HL-60 (cell line): ENCODE results near the gene MCL1.

ENCODE experiments used
- GABPA ChIP-seq: IDR thresholded peaks from 2 replicates; pipeline ENCODE4 v1.6.1; 2012; ENCODE audit warnings: low read depth
- POLR2AphosphoS5 ChIP-seq: IDR thresholded peaks from 2 replicates; pipeline ENCODE4 v1.6.1; 2012; ENCODE audit warnings: low read depth
- SPI1 ChIP-seq: IDR thresholded peaks from 2 replicates; pipeline ENCODE4 v1.6.1; 2012; ENCODE audit warnings: low read depth, mild to moderate bottlenecking, borderline replicate concordance
- TF ChIP-seq, protein P1 (sequence below): IDR thresholded peaks from one replicate; pipeline ENCODE4 v1.5.1; 2011; ENCODE audit warnings: low read length, control low read depth, inconsistent platforms; ENCODE audit not compliant: insufficient read depth
- TF ChIP-seq, protein P2 (sequence below): IDR thresholded peaks from 2 replicates; pipeline ENCODE4 v1.6.1; 2012; ENCODE audit warnings: low read depth; ENCODE audit not compliant: insufficient replicate concordance

DNA sequence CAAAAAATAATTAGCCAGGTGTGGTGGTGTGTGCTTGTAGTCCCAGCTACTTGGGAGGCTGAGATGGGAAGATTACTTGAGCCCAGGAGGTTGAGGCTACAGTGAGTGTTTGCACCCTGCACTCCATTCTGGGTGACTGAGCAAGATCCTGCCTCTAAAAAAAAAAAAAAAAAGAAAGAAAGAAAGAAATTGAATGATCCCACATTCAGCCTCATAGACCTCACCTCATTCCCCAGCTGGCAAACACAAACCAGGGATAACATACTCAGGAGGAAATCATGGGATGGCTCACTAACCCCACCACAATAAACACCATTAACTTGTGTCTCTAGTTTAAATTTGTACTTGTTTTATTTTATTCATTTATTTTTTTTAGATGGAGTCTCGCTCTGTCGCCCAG lies 41.5 kb upstream of the MCL1 start:
- TF ChIP-seq, protein P1, sequence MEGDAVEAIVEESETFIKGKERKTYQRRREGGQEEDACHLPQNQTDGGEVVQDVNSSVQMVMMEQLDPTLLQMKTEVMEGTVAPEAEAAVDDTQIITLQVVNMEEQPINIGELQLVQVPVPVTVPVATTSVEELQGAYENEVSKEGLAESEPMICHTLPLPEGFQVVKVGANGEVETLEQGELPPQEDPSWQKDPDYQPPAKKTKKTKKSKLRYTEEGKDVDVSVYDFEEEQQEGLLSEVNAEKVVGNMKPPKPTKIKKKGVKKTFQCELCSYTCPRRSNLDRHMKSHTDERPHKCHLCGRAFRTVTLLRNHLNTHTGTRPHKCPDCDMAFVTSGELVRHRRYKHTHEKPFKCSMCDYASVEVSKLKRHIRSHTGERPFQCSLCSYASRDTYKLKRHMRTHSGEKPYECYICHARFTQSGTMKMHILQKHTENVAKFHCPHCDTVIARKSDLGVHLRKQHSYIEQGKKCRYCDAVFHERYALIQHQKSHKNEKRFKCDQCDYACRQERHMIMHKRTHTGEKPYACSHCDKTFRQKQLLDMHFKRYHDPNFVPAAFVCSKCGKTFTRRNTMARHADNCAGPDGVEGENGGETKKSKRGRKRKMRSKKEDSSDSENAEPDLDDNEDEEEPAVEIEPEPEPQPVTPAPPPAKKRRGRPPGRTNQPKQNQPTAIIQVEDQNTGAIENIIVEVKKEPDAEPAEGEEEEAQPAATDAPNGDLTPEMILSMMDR: no peak
- TF ChIP-seq POLR2AphosphoS5: no peak
- TF ChIP-seq GABPA: no peak
- TF ChIP-seq, protein P2, sequence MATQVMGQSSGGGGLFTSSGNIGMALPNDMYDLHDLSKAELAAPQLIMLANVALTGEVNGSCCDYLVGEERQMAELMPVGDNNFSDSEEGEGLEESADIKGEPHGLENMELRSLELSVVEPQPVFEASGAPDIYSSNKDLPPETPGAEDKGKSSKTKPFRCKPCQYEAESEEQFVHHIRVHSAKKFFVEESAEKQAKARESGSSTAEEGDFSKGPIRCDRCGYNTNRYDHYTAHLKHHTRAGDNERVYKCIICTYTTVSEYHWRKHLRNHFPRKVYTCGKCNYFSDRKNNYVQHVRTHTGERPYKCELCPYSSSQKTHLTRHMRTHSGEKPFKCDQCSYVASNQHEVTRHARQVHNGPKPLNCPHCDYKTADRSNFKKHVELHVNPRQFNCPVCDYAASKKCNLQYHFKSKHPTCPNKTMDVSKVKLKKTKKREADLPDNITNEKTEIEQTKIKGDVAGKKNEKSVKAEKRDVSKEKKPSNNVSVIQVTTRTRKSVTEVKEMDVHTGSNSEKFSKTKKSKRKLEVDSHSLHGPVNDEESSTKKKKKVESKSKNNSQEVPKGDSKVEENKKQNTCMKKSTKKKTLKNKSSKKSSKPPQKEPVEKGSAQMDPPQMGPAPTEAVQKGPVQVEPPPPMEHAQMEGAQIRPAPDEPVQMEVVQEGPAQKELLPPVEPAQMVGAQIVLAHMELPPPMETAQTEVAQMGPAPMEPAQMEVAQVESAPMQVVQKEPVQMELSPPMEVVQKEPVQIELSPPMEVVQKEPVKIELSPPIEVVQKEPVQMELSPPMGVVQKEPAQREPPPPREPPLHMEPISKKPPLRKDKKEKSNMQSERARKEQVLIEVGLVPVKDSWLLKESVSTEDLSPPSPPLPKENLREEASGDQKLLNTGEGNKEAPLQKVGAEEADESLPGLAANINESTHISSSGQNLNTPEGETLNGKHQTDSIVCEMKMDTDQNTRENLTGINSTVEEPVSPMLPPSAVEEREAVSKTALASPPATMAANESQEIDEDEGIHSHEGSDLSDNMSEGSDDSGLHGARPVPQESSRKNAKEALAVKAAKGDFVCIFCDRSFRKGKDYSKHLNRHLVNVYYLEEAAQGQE: no peak
- TF ChIP-seq SPI1: no peak
